SIG-M5 treated with dmso at 0.1 percent for 504 hours (cell line): ENCODE results near the gene ZNF792.
"Not testable (repeated sequence)": the region's sequence is repeated elsewhere in the genome, so short reads cannot be mapped to it uniquely, and the experiment has no call there.

Experiments
- DNase-seq: peaks from one replicate; lab custom pipeline; 2025; ENCODE audit not compliant: unreplicated experiment; lab: John Stamatoyannopoulos, UW

The ZNF792 gene

DNA sequence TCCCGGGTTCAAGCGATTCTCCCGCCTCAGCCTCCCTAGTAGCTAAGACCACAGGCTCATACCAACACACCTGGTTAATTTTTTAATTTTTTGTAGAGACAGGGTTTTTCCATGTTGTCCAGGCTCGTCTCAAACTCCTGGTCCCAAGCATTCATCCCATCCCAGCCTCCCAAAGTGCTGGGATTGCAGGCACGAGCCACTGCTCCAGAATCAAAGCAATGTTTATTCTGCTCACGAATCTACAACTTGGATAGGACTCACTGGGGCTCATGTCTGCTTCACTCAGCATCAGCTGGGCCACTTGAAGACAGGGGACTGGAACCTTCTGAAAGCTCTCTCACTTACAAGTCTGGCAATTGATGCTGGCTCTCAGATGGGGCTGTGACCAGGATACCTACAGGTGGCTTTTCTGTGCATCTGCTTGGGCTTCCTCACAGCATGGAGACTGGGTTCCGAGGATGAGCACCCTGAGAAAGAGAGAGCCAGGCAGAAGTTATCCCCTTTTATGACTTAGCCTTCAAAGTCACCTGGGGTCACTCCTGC lies 8.2 kb upstream of the ZNF792 start:
- DNase-seq, result no peak

- DNase-seq, result not testable (repeated sequence)
Observed at GRCh38 chr19:34970185-34970780, 6.3 kb upstream of the ZNF792 start.

DNA sequence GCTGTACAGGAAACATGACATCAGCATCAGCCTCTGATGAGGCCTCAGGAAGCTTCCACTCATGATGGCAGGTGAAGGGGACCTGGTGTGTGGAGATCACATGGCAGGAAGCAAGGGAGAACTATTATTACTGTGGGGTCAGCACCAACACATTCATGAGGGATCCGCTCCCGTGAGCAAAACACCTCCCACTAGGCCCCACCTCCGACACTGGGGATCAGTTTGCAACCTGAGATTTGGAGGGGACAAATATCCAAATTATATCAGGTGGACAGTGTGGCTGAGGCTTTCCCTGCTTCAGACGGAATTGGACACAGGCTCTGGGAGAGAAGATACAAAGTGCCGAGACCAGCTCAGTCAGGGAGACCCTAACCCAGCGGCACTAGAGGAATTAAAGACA lies 5.7 kb upstream of the ZNF792 start:
- DNase-seq, result no peak

DNA sequence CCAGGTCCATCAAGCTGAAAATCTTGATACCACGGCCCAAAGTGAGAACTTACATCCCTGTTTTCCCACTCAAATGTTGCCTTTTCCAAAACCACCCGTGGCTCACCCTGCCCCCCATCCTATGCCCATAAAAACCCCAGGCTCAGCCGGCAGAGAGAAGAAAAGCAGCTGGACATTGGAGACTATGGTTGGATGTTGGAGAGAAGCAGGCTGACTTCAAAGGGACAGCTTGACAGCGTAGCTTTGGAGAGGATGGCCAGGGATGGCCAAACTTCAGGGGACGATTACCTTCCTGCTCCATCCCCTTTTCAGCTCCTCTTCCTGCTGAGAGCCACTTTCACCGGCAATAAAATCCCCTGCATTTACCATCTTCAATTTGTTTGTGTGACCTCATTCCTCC lies 3.5 kb upstream of the ZNF792 start:
- DNase-seq, result no peak

GRCh38 chr19:34965505-34965904 lies 1.5 kb upstream of the ZNF792 start:
- DNase-seq, result not testable (repeated sequence)

- DNase-seq, result no peak
Observed at GRCh38 chr19:34964598-34964997, 569 bp upstream of the ZNF792 start.

- no peak for DNase-seq
Observed at GRCh38 chr19:34962687-34963572, 1.1 kb downstream of the ZNF792 start.

DNA sequence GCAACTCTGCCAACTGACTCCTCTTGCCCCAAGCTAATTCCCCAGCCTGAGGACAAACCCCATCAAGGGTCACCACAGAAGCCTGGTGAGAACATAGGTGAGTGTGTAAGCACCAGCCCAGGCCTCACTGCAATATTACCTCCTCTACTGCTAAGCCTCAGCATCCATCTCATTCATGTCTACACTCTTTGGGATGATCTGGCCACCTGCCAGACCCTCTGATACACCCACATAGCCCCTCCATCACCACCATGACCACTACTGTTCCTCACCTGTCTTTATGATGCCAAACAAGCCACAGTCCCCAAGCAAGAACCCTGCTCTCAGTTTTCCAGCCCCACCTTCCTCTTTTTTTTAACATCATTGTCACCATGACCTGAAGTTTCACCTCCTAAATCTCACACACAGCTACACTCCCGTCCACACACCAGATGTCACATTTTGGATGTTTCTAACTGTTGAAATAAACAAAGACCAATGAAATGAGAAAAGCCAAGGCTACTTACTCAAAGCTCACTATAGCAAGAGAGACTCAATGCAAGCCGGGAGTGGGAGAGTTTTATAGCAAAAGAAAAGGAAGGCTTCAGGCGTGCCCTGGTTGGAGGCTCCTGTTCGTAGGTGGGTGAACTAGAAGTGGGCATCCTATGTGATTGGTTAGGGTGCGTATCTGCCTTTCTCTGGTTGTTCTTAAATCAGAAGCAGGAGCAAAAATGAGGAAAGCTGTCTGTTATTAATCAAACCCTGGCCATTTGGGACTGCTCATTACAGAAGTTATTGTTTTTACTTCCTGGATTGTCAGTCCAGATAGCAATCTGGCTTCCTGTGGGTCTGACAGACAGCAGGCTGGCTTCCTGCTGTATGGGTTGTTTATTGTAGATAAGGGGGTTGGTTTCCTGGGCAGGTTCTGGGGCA lies 2.0 kb downstream of the ZNF792 start:
- DNase-seq, result no peak

DNA sequence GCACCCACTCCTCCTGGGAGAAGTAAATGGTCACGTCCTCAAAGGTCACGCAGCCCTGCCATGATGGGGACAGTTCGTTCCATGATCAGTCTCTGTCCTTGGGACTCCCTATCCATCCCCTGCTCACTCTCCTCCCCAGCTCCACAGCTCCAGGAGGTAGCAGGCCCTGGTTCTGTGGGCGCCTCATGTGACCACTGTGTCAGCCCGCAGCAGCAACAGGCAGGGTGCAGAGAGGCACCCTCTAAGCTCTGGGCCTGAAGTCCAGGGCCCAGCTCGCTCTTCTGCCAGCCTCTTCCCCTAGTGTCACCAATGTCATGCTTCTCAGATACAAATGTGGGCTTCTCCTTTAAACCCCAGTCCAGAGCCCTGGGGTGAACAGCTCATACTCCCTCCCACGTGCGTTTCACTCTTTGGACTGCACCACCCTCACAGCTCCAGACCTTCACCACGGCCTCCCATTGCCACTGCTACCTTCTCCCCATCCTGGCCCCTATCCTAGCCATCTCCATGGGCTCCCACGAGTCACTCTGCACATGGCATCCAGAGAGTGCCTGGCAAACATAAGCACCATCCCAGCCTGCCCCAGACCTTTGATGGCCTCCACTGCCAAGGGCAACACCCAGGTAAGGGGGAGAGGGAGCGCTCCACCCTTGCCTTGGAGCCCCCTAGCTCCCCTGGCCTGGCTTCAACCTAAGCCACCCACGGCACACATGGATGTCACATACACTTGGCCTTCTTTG lies 2.9 kb downstream of the ZNF792 start:
- DNase-seq, result no peak

DNA sequence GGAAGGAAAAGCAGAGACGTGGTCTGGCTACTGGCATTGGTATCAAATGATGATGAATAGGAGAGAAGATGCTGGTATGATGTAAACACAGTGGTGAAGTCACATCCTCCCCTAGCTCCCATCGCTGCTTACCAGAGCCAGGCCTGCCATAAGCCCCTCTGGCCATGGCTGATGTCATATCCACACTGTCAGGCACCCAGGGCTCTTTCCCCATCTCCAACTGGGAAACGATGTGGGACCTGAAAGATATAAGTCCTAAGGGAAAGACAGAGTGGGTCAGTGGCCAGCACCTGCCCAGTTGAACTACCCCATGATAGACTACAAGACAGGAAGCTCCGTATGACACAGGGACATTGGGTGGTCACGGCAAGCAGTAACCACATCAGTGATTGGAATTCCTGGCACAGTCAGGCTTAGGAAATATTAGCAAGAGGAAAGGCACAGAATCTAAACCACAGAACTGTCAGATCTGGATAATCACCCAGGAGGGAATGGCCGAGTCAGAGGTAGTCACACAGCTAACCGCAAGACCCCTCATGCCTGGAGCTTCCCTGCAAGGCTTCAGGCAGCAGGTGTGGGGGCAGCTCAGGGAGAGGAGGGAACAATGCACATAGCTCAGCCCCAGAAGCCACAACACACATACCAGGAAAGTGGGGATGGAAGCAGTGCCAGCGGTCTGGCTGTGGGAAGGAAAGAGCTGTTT lies 3.8 kb downstream of the ZNF792 start:
- no peak for DNase-seq

DNA sequence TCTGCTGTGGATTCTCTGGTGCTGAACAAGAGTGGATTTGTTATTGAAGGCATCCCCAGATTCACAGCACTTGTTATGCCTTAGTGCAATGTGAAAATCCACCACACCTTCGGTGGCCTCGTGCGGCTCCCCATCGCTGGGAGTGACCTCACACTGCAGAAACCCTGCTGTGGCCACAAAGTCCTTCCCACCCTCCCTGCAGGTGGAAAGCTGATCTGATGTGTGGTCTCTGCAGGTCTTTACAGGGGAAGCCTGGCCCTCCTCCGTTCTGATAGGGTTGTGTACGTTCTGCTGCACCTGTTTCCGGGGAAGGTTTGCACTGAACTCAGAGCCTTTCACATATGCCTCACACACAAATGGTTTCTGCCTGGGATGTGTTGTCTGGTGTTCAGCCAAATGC lies 5.0 kb downstream of the ZNF792 start:
- no peak for DNase-seq

DNA sequence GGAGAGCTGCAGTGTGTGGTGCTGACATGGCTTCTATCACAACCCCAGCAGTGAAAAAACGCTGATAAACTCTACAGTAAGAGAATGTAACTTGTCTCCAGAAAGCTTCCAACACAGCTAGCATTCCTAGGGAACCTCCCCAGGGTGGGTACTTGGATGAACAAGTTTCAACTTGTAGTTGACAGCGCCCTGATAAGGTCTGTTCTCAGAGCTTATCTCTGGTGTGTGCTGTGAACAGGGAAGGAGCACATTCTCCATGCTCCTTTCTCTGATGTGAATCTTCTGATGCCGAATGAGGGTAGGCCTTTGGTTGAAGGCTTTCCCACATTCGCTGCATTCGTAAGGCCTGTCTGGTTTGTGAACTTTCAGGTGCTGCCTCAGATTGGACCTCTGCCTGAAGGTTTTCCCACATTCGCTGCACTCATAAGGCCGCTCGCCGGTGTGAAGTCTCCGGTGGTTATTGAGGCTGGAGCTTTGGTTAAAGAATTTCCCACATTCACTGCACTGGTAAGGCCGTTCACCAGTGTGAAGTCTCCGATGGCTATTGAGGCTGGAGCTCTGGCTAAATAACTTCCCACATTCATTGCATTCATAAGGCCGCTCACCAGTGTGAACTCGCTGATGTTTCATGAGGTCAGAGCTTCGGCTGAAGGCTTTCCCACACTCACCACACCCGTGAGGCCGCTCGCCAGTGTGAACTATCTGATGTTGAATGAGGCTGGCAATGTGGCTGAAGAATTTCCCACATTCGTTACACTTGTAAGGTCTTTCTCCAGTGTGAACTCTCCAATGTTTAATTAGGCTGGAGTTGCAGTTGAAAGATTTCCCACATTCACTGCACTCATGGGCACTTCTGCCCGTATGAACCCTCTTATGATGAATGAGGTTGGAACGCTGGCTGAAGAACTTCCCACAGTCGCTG lies 5.9 kb downstream of the ZNF792 start:
- no peak for DNase-seq

DNA sequence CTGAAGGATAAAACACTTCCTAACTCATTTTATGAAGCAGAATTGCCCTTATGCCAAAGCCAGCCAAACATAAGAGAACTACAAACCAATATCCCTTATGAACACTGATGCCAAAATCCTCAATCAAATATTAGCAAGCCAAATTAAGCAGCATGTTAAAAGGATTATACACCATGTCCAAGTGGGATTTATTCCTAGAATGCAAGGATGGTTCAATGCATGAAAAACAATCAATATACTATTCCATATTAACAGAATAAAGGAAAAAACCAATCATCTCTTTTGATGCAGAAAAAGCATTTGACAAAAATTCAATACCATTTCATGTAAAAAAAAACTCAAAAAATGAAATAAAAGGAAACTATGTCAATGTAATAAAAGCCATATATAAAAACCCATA lies 10.9 kb downstream of the ZNF792 start:
- DNase-seq, result no peak

GRCh38 chr19:34943861-34944573 lies 20.0 kb downstream of the ZNF792 start:
- DNase-seq, result no peak

- no peak for DNase-seq
Observed at GRCh38 chr19:34938886-34939285, 25.1 kb downstream of the ZNF792 start.

DNA sequence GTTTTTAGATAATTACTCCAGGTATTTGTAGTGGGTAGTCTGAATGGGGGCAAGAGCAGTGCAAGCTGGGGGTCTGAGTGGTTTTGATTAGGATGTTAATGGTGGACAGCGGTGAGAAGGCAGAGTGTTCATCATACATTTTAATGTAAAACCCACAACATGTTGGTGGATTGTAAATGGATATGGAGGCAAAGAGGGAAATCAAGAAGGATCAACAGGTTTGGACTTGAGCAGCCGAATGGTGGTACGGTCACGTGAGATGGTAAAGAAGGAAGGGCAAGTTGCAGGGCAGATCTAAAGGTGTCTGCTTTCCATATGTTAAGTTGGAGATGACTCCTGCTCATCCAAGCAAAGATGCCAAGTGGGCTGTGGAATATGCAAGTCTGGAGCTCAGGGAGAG lies 27.8 kb downstream of the ZNF792 start:
- DNase-seq, result no peak

DNA sequence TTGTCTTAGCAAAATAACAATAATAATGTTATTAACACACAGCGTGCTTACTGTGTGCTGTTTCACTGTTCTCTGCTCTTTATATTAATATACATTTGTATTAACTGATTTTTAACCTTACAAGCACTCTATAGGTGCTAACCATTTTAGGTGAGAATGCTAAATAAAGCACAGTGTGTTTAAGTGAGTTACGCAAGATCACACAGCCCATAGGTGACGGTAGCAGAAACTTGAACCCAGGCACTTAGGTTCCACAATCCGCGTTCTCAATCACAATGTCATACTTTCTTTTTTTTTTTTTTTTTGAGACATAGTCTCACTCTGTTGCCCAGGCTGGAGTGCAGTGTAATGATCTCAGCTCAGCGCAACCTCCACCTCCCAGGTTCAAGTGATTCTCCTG lies 31.5 kb downstream of the ZNF792 start:
- no peak for DNase-seq

DNA sequence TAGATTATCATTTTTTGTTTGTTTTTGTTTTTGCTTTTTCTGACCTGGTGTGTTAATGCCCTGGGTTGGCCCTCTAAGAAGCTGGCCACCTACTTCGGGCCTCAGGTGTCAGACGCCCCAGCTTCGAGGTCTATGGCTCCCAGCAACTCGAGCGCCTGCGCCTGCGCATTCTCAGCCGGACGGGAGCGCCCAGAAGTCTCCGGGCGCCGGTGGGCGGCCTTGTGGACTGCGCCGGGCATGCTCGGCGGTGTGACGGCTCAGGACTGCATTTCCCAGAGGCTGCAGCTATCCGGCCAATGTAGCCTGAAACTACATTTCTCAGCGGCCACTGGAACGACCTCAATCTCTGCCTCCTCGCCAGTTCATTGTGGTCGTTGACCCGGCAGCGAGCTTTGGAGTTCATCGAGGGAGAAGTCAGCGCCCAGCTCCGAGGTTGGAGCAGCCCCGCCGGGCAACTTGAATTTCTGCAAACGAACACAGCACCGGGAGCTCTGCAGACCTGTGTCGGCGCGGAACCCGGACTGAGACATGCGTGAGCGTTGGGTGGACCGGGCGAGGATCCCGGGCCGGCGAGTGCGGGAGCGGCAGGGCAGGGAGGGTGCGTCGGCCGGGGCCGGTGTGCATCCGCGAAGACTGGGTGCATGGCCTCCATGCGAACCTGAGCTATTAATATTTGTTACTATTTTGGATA lies 37.2 kb downstream of the ZNF792 start, which contains the start of gene ZNF30:
TSS of gene ZNF30 (plus strand) at position 219 of the 691 bp plus-strand sequence. CDS start 3,045 bp downstream, outside the sequence.
- DNase-seq, result peak; percentile 40
